HPDE6-E6E7 (cell line): ENCODE data around the gene TNFAIP3.
"Not testable (repeated sequence)": the region's sequence is repeated elsewhere in the genome, so short reads cannot be mapped to it uniquely, and the experiment has no call there.

ENCODE experiments used
- DNase-seq: peaks from one replicate; pipeline ENCODE4 v3.0.0; 2011; ENCODE audit warnings: missing footprints; ENCODE audit errors: extremely low spot score

TNFAIP3 gene

DNA sequence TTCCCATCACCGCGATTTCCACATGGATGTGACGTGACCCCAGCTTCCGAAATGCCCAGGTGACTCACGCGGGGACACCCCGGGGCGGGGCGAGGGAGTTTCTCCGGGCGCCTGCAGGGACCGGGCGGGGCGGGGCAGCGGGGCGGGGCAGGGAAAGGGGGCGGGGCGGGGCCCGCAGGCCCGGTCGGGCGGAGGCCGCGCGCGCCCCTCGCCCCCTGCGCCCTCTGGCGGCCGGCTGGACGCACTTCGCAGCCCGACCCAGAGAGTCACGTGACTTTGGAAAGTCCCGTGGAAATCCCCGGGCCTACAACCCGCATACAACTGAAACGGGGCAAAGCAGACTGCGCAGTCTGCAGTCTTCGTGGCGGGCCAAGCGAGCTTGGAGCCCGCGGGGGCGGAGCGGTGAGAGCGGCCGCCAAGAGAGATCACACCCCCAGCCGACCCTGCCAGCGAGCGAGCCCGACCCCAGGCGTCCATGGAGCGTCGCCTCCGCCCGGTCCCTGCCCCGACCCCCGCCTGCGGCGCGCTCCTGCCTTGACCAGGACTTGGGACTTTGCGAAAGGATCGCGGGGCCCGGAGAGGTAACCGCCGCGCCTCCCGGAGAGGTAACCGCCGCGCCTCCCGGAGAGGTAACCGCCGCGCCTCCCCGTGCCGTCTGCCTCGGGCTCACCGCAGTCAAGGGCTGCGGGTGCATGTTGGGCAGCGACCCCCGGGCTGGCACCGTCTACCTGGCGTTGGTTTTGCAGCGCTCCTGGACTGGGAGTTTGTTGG, at the start of gene TNFAIP3:
Gene TNFAIP3 (plus strand): TSS at position 346 of the 771 bp plus-strand sequence. CDS start 3,969 bp downstream, outside the sequence.
- DNase-seq: peak; percentile 90

GRCh38 chr6:137818440-137818839, 48.6 kb upstream of the TNFAIP3 start:
- no peak for DNase-seq

DNA sequence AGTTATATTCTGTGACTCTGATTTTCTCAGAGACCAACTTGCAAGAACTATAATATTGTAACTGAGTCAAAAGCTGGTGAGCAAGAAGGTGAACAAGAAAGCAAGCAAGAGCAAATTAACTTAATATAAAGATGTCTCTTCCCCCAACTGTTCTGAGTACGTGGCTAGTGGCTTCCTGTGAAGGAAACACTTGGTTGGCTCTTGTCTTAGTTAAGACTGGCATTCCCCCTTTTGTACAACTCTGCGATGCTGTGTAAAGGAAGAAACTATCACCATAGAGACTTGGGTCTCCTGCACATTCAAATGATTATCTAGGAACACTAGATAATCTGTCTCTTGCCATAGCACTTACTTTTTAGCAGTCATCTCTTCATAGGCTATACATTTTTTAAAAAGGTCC, 47.3 kb upstream of the TNFAIP3 start:
- DNase-seq: no peak

DNA sequence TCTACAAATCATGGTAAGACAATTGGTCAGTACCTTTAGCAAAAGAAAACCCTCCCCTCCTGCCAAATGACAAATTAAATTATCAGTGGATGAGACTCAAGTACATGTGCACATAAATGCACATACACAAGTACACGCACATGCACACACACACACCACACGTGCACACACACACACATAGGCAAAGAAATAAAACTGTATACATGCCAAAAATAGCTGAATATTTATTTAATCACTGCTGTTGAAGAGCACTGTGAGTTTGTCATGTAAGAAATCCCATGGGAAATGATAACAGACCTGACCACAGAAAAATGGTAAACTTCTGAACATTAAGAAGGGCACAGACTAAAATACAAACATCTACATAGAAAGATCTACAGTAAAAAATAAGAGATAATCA, 46.6 kb upstream of the TNFAIP3 start:
- DNase-seq: no peak

GRCh38 chr6:137820952-137821351, 46.1 kb upstream of the TNFAIP3 start:
- no peak for DNase-seq

DNA sequence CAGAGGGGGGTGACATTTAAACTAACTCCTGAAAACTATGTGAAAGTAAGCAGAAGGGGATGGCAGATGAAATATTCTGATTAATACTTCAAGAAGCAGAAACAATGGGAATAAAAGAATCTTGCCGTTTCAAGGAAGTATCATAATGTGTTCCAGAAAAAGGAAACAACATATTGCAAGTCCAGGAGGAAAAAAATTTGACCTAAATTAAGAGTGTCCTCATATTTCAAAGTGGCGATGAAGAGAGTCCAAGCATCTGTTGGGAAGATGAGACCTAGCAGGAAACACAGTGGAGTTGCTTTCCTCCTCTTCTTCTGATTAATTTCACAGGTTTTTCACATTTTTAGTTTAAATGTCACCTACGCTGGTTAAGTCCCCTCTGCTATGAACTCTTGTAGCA, 45.6 kb upstream of the TNFAIP3 start:
- DNase-seq: no peak

- no peak for DNase-seq
Observed at GRCh38 chr6:137823826-137824555, 43.1 kb upstream of the TNFAIP3 start.

- DNase-seq: no peak
Observed at GRCh38 chr6:137824556-137824879, 42.5 kb upstream of the TNFAIP3 start.

- DNase-seq: no peak
Observed at GRCh38 chr6:137824896-137825295, 42.2 kb upstream of the TNFAIP3 start.

- no peak for DNase-seq
Observed at GRCh38 chr6:137827411-137827940, 39.6 kb upstream of the TNFAIP3 start.

DNA sequence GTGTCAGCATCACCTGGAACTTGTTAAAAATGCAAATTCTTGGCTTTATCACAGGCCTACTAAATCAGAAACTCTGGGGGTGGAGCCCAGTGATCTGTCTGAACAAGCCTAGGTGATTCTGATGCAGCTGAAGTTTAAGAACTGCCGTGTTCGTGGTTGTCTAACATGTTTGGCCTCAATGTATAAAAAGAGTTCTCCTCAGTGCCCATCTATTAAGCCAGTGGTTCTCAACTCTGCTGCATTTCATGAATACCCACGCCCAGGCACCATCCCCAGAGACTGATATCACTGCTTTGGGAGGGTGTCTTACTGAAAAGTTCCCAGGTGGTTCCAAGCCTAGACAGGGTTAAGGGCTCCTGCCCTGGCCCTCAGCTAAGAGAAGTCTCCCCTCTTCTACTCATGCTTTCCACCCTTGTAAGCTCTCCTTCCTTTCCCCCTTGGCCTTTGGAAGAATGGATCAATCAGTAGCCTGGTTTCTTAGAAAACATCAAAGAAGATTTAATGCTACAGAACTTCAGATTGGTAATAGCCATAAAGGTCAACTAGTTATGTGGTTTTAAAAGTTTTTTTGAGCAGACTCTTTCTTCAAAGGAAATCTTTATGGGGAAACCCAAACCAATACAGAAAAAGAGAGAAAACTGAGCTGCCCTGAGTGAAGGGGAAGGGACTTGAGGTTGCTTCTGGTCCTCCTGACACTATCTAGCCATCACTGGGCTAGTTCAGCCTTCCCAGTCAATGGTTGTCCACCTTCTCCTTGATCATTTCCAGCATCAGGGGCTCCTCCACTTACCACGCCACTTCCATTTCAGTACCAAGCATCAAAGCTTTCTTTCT, 38.9 kb upstream of the TNFAIP3 start:
- DNase-seq: no peak

DNA sequence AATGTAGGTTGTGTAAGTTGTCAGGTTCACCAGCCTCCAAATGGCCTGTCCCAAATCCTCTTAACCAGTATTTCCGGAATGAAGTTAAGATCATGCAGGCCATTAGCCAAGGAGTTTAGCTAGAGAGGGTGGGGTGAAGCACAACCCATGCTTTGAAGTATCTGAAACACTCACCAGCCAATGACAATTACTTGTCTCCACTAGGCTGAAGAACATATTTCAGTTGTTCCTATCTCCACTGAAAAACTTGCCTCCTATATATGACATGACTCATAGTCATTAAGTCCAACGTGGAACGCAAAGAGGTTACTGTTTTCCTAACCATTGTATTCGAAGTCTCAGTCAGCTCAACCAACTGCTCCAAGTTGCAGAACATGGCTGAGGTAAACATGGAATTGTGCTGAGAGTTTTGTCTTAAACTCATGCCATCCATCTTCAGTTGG, 37.4 kb upstream of the TNFAIP3 start:
- no peak for DNase-seq

DNA sequence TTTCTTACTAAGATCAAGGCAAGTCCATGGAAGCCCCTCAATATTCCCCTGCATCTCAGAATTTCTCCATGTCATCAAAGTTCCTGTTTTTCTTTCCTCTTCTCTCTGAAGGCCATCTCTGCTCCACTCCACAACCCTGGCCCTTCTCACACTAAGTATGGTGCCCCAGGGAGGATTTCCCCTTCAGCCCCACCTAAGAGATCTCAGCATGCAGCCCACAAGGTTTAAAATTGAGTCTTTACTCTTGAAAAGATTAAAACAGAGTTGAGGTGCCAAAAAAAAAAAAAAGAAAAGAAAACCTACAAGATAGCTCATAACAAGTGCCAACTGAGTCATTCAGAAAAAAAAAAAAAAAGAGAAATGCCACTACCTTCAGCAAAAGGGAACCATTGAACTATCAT, 36.5 kb upstream of the TNFAIP3 start:
- DNase-seq: no peak

DNA sequence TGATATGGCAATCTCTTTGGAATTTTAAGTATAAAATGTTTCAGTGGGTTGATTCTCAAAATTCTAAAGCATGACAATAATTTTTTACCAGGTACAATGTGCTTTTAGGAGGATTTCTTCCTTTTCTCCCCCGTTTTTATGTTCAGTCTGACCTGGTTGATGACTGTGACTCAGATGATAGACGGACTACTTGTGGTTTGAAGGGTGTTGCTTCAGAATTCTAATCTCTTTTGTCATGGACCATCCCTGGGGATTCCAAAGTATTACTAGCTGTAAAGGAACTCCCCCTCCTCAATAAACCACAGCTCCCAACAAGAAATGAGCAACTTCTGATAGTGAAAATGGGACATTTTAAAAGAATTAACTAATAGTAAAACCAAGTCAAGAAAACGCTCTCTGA, 34.9 kb upstream of the TNFAIP3 start:
- peak; percentile 84 for DNase-seq

- no peak for DNase-seq
Observed at GRCh38 chr6:137834508-137834907, 32.6 kb upstream of the TNFAIP3 start.

- no peak for DNase-seq
Observed at GRCh38 chr6:137836788-137837187, 30.3 kb upstream of the TNFAIP3 start.

GRCh38 chr6:137838090-137838489, 29.0 kb upstream of the TNFAIP3 start:
- not testable (repeated sequence) for DNase-seq

- DNase-seq: not testable (repeated sequence)
Observed at GRCh38 chr6:137838597-137838996, 28.5 kb upstream of the TNFAIP3 start.

DNA sequence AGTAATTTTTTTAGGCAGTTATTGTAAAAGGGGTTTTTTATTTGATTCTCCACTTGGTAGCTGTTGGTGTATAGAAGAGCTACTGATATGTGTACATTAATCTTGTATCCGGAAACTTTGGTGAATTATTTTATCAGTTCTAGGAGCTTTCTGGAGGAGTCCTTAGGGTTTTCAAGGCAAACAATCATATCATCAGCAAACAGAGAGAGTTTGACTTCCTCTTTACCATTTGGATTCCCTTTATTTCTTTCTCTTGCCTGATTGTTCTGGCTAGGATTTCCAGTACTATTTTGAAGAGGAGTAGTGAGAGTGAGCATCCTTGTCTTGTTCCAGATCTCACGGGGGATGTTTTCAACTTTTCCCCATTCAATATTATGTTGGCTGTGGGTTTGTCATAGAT, 28.0 kb upstream of the TNFAIP3 start:
- no peak for DNase-seq

DNA sequence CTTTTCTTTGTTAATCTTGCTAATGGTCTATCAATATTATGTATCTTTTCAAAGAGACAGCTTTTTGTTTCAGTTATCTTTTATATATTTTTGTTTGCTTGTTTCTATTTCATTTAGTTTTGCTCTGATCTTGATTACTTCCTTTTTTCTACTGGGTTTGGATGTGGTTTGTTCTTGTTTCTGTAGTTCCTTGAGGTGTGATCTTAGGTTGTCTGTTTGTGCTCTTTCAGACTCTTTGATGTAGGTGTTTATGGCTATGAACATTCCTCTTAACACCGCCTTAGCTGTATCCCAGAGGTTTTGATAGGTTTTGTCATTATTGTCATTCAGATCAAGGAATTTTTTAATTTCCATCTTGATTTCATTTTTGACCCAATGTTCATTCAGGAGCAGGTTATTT, 26.8 kb upstream of the TNFAIP3 start:
- DNase-seq: no peak

GRCh38 chr6:137843211-137843610, 23.8 kb upstream of the TNFAIP3 start:
- DNase-seq: no peak

- DNase-seq: not testable (repeated sequence)
Observed at GRCh38 chr6:137844327-137844726, 22.7 kb upstream of the TNFAIP3 start.
